GM12873 (cell line): ENCODE results near the gene NKAIN2.

Source experiments
- TF ChIP-seq, protein P1 (sequence below): IDR thresholded peaks from 2 replicates; pipeline ENCODE4 v1.5.1; 2012; ENCODE audit warnings: low read depth, mild to moderate bottlenecking, moderate library complexity, low read length, control low read depth; ENCODE audit not compliant: insufficient read depth; ENCODE audit errors: missing control alignments

NKAIN2 gene

DNA sequence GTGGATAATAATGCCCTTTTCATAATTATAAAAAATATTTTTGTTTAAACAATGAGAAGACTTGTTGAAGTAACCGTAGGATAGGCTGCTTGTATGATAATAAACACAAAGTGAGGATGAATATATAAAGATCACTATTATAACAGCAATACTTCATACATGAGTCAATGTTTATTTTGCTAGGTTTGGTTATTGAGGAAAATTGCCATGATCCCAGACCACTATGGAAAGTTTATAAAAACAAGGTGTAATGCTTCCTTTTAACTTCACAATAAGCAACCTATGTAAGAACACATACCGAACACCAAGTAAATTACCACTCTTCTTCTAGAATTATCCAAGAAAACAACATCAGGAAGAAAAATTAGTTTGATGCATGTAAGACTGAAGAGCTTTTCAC lies 663.3 kb downstream of the NKAIN2 start:
- TF ChIP-seq, protein P1, sequence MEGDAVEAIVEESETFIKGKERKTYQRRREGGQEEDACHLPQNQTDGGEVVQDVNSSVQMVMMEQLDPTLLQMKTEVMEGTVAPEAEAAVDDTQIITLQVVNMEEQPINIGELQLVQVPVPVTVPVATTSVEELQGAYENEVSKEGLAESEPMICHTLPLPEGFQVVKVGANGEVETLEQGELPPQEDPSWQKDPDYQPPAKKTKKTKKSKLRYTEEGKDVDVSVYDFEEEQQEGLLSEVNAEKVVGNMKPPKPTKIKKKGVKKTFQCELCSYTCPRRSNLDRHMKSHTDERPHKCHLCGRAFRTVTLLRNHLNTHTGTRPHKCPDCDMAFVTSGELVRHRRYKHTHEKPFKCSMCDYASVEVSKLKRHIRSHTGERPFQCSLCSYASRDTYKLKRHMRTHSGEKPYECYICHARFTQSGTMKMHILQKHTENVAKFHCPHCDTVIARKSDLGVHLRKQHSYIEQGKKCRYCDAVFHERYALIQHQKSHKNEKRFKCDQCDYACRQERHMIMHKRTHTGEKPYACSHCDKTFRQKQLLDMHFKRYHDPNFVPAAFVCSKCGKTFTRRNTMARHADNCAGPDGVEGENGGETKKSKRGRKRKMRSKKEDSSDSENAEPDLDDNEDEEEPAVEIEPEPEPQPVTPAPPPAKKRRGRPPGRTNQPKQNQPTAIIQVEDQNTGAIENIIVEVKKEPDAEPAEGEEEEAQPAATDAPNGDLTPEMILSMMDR: no peak

DNA sequence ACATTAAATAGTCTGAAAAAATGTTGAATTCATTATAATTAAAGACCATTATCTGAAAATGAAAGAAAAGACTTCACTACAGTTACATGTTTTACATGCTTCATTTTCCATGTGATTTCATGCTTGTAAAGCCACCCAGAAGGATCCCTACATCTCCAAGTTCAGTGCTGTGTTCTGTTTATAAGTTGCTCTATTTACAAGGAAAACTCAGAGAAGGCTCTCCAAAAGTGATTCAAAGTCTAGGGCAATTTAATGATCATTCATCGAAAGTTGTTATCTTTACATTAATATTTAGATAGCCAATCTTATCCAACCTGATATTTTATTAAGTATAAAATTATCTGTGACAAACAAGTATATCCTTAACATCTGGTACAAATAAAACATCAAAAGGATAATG lies 663.7 kb downstream of the NKAIN2 start:
- TF ChIP-seq, protein P1: no peak

DNA sequence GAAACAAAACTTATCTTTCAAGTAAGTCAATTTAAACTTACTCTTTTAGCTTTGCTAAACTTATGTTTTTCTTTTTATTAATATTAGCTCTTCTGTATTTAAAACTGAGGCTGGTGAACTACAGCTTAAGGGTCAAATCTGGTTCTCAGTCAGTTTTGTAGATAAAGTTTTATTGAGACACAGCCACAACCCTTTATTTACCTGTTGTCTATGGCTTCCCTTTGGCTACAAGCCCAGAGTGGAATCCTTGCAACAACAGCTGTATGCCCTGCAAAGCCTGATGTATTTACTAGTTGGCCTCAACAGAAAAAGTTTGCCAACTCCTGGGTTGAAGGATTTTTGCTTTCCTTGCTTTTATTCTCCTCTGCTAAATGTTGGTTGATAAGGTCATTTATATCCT lies 667.1 kb downstream of the NKAIN2 start:
- TF ChIP-seq, protein P1: no peak

- TF ChIP-seq, protein P1: no peak
Observed at GRCh38 chr6:124475176-124475575, 671.5 kb downstream of the NKAIN2 start.

- TF ChIP-seq, protein P1: no peak
Observed at GRCh38 chr6:124478906-124479305, 675.2 kb downstream of the NKAIN2 start.

DNA sequence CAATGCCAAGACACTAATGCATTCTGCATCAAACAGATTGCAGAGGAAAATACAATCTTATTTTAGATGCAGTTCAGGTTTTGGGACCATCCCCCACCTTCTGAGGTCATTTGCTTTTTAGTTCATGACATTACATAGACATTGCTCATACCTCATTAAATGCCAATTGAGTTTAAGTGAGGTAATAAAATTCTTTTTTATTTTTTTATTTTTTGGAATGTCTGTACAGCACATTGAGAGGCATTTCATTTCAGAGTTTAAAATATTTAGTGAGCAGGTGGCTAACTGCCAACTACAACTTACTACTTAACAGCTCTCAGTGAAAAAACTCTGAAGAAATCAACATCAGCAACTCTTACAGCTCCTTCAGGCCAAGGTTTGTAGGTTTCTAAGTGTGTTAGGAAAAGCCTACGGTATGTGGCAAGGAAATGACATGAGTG lies 676.3 kb downstream of the NKAIN2 start:
- TF ChIP-seq, protein P1: no peak

- TF ChIP-seq, protein P1: no peak
Observed at GRCh38 chr6:124482071-124482491, 678.4 kb downstream of the NKAIN2 start.
